HT1080 (cell line): ENCODE results near the gene TRAF3IP3. TPM values are rescaled to one million over a fixed set of nuclear protein-coding genes. Genes with fewer than 3 reads are reported as not detected.

Experiments
- DNase-seq: peaks from one replicate; pipeline ENCODE4 v3.0.0-alpha.2; 2015; ENCODE audit warnings: low read depth
- total RNA-seq: library from RNA; depleted of rRNA; stranded (reverse); fragments of >200 nt; shearing (Covaris generic); gene quantifications from 2 replicates; pipeline ENCODE4 v1.2.3, GENCODE V29; 2014; rRNA removed

Gene TRAF3IP3
- total RNA-seq, 1 experiment from 2014 or later: not detected

GRCh38 chr1:209825591-209826434, 70.0 kb downstream of the TRAF3IP3 start:
- no peak for DNase-seq

GRCh38 chr1:209827384-209828262, 71.8 kb downstream of the TRAF3IP3 start, which contains the start of gene UTP25:
Gene UTP25, plus strand, starts transcription at chr1:209827972. Its CDS starts 92 bp downstream, at chr1:209828064.
- peak; percentile 94 for DNase-seq

GRCh38 chr1:209829716-209830115, 73.9 kb downstream of the TRAF3IP3 start:
- no peak for DNase-seq

- DNase-seq: no peak
Observed at GRCh38 chr1:209830722-209831121, 74.9 kb downstream of the TRAF3IP3 start.

DNA sequence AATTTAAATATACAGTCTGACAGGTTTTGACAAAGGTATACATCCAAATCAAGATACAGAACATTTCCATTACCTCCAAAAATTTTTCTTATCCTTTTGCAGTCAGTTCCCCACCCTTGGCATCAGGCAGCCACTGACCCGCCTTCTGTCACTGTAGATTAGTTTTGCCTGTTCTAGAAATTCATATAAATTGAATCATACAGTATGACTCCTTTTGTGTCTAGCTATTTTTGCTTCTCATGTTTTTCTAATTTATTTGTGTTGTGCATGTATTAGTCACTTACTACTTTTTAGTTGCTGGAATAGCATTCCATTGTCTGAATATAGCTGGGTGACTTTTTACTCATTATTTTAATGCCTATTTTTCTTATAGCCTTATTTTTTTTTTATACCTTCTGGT, 75.8 kb downstream of the TRAF3IP3 start:
- peak; percentile 18 for DNase-seq

Other genes starting within 250 kb of the TRAF3IP3 start
- not detected in 2 replicates for gene CAMK1G, start 172.3 kb upstream of the TRAF3IP3 start, total RNA-seq
- gene LAMB3, start 103.6 kb upstream of the TRAF3IP3 start, total RNA-seq: 387 and 423 TPM in 2 replicates
- gene G0S2, start 80.6 kb upstream of the TRAF3IP3 start, total RNA-seq: not detected in 2 replicates
- gene HSD11B1, start 51.2 kb upstream of the TRAF3IP3 start, total RNA-seq: 45.4 and 45.9 TPM in 2 replicates
- 3.9 and 4.5 TPM in 2 replicates for gene C1orf74, start 28.5 kb downstream of the TRAF3IP3 start, total RNA-seq
- gene IRF6, start 50.1 kb downstream of the TRAF3IP3 start, total RNA-seq: 0.05 TPM in 1 of 2 replicates, not detected in the other
- 12.4 and 12.5 TPM in 2 replicates for gene UTP25, start 71.9 kb downstream of the TRAF3IP3 start, total RNA-seq
- gene SYT14, start 182.2 kb downstream of the TRAF3IP3 start, total RNA-seq: 5.9 and 8.3 TPM in 2 replicates